Measurements from ENCODE around the gene FUCA1.

FUCA1 gene

DNA sequence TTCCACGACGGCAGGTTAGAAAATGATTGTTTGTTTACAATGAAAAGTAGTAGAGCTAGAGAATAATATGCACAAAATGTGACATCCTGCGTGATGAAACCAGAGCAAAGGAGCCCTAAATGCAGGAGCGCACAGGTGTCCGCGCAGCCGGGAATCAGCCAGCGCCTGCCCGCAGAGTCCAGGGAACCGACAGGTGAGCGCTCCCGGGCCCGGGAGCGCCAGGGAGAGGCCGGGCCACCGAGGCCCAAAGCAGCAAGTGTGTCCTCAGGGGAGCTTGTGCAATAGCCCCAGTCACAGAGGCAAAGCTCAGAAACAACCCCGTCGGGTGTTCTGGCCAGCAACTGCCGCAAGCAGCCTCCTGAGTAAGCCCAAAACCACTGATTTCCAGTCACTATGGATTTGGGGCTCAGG, 66.7 kb downstream of the FUCA1 start:
- no peak for DNase-seq (ENCODE audit: low spot score)

DNA sequence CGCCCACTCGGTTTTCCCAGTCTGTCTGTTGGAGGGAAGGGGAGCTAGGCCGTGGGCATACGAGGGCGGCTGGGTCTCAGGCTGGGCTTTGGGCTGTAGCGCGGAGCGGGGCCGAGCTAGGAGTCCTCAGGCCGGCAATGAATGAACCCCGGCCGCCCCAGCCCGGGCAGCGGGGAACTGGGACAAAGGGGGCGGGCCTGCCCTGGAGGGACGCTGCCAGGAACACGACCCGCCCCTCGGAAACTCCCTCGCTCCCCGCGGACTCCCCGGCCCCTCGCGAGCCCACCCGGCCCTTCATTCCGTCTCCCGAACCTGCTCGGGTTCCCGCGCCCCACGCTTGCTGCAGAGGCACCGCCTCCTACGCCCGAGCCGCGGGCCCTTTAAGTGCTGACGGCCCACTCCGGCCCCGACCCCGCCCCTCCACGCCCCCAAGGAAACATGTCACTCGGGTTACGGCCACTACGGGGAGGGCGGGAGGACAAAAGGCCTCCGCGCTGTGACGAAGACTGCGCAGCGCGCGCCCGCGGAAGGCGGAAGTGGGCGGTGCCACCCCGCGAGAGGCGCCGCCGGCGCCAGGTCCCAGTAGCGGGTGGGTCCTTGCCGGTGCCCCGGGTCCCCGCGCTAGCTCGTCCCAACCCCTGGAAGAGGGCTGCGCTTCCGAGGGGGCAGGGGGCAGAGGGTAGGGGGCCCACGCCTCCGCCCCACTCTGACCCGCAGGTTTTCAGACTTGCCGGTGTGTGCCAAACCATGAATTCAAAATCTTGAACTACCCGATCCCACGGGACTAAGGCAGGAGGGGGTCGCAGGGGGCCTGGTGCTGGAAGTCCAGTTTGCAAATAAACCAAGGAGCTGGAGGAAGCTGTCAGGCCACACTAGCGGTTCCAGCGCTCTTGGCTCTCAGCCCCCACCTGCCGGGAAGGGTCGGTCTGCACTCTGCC, 67.4 kb downstream of the FUCA1 start, which contains the start of gene GALE:
Gene GALE, minus strand, starts transcription at position 355 of the 938 bp plus-strand sequence. CDS start 1,747 bp downstream, outside the sequence.
- DNase-seq (ENCODE audit: low spot score): peak; percentile 92

DNA sequence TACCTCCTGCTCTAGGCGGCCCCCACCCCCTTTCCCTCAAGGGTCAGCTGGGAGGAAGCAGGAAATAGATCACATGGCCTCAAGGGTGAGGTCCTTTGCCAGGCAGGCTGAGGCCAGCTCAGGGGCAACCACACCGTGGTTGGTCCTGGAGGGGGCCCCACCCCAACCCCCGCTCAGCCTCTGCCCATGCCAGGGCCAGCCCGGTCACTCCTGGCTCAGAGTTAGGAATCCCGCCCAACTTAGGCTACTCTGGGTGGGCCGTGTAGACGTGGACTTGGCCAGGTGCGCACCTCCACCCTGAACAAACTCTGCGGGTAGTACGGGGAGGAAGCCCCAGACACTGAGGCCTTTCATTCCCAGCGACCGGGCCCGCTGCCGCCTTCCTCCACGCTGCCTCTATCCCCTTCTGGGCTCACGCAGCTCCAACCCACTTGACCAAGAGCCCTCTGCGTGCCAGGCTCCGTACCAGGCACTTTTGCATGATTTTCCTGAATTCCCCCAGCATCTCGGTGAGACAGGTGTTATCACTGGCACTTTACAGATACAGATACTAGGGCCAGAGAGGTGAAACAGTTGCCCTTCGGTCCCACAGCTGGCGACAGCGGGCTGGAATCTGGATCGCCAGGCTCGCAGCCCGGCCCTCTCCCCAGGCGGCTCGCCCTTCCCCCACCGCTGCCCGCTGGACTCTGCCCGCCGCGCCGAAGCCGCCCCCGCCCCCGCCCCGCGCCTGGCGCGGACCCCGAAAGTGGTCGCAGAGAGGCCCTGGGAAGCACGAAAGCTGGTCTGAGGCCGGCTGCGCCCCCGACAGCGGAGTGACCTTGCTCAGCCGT, 68.3 kb downstream of the FUCA1 start:
- DNase-seq (ENCODE audit: low spot score): no peak

DNA sequence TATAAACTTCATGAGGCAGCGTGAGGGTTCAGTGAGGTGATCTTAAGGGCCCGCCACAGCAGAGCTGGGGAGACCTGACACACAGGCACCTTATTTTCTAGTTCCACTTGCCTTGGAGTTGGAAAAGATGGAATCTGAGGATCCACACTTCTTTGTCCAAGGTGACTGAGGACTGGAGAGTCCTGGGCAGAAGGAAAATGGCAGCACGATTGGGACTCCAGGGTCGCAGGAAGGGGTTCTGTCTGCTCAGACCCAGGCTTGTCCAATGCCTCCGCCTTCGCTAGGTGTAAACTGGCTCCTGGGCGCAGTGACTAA, 68.9 kb downstream of the FUCA1 start:
- no peak for DNase-seq (ENCODE audit: low spot score)

DNA sequence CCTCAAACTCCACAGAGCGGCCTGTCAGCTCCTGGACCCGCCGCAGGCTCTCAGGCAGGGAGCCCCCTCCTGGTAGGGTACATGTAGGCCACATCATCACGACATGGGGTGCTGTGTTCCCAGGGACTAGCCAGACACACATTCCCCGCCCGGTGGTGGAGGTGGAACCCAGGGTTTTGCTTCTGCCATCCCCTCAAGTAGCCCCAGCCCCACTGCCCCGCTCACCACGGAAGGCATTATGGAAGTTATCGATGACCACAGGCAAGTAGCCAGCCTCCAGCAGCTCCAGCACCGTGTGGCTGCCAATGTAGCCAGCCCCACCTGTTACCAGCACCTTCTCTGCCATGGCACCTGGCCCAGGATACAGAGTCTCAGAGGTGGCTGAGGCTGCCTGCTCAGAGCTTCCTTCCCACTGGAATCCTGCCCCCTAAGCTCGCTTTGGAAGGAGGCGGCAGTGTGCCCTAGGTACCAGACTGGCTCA, 69.4 kb downstream of the FUCA1 start:
- no peak for DNase-seq (ENCODE audit: low spot score)

DNA sequence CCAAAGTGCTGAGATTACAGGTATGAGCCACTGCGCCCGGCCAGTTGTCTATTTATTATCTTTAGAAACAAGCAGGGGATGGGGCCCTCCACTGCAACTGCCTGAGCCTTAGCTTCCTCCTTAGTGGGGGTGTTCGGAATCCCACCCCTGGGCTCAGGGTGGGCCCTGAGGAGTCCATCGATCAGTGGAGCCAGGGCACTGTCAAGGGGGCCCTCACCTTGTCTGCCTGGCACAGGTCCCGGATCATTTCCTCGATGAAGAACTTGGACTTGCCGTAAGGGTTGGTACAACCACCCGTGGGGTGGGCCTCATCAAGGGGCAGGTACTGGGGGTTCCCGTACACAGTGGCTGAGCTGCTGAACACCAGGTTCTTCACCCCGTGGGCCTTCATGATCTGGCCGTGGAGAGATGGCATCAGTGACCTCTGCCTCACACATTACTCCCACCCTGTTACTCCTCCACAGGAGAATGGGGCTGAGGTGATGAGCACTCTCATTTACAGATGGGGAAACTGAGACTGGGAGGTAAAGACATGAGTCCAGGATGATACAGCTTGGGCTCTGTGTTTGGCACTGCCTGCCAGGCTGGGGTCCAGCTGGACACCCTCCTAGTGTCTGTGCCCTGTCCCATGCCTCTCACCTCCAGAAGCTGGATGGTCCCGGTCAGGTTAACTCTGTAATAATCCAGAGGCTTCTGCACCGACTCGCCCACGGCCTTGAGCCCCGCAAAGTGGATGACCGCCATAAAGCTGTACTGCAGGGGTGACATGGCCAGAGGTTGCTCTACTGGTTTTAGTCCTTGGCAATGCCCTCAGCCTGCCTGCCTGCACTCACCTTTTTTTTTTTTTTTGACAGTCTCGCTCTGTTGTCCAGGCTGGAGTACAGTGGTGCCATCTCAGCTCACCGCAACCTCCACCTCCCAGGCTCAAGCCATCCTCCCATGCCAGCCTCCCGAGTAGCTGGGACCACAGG, 70.3 kb downstream of the FUCA1 start:
- no peak for DNase-seq (ENCODE audit: low spot score)

DNA sequence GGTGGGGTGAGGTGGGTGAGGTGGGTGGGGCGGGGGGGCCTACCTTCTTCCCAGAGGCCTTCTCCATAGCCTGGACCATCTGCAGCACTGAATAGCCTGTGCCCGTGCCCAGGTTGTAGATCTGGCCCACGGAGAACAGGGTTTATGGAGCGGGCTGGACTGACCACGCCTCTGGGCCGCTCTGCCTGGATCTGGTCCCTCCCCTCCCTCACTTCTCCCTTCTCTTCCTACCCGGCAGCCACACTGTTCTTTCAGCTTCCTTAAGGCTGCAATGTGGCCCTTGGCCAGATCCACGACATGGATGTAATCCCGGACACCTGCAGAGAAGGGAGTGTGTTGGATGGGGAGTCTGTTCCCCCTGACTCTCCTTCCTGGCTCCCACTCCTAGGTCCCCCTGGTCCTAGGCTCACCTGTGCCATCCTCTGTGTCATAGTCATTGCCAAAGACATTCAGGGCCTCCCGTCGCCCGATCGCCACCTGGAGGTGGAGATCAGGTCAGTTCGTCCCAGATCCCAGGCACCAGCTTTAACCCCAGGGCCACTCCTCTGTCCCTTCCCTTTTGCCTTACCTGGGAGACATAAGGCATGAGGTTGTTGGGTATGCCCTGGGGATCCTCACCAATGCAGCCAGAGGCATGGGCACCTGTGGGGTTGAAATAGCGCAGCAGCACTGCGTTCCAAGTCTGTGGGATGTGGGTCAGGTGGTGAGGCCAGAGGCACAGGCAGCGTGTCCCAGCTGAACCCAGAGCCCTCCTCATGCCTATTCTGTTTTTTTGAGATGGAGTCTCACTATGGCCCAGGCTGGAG, 71.4 kb downstream of the FUCA1 start:
- no peak for DNase-seq (ENCODE audit: low spot score)

- no peak for DNase-seq (ENCODE audit: low spot score)
These were observed 72.2 kb downstream of the FUCA1 start for GRCh38 chr1:23795676-23796465.
